ENCODE data around the gene UBXN6.

Gene UBXN6

DNA sequence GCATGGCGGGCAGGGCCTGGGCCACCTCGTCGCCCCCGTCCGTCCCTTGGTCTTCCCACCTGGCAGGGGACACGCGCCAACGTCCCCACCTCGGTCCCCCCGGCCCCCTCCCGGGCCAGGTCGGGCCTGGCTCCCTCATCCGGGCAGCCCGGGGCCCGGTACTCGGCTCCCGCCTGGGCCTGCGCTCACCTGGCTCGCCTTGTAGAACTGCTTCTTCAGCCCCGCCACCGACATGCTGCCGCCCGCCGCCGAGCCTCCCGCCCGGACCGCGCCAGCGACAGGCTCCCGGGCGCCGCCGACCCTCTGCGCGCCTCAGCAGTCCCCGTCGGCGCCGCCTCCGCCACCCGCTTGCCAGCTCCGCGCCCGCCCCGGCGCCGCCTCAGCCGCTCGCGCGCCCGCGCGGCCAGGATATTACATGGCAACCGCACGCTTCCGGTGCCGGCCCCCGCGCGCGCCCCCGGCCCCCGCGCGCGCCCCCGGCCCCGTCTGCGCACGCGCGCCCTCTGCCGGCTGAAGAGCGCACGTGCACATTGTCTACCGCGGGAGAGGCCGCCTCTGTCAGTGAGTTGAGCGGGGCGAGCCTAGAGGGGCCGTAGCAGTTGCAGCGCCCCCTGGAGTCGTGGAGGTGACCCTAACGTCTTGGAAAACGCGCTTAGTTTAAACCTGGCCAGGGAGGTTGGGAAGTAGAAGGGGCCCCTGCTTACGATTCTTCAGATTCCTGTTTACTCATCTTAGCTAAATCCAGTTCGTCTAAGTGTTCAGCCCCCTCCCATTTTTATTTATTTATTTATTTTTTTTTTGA lies 57.3 kb downstream of the UBXN6 start, which contains the start of gene SH3GL1:
Gene SH3GL1, minus strand, starts transcription at position 413 of the 802 bp plus-strand sequence. Its CDS starts 179 bp downstream, at position 234.
- Histone ChIP-seq H3K27me3 (replicated peaks) (no peaks in the 10 kb centered on the region), H3K4me3 (ENCODE audit: low read depth, low read length) (peak within 1 kb of the TSS; percentile 88), H3K36me3 (replicated peaks) (peaks cover 6% of the 10 kb centered on the region), H3K27ac (peak within 1 kb of the TSS; percentile 78)
- peak; percentile 76 for DNase-seq
- TF ChIP-seq CTCF (IDR thresholded peaks at IDR 0.05; ENCODE audit: low read depth, low read length, missing control alignments): peak; percentile 89
- in situ Hi-C loops (cut with HindIII; ENCODE audit: low pct_ligation_motif_present, low sequenced_read_pairs): no loop called here

DNA sequence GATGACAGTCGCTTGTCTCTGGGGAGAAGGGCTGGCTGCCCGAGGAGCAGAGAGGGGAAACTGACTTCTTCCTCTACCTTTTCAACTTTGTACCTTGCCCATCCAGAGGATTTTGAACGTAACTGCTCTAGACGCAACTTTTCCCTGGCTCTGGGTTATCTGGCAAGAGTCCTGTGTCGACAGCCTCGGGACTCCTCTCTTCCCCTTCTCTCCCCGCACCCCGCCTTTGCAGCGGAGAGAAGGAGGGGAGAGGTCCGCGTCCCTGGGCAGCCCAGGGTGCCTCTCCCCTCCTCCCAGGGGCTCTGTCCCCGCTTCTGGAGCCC lies 57.8 kb downstream of the UBXN6 start:
- Histone ChIP-seq H3K27me3 (replicated peaks) (no peaks in the 10 kb centered on the region), H3K36me3 (replicated peaks) (peaks cover 12% of the 10 kb centered on the region), H3K27ac (peak overlapping the region; percentile 78), H3K4me3 (ENCODE audit: low read depth, low read length) (peak overlapping the region; percentile 88)
- in situ Hi-C loops (cut with HindIII; ENCODE audit: low pct_ligation_motif_present, low sequenced_read_pairs): no loop called here
- no peak for TF ChIP-seq CTCF (IDR thresholded peaks at IDR 0.05; ENCODE audit: low read depth, low read length, missing control alignments)
- DNase-seq: no peak

DNA sequence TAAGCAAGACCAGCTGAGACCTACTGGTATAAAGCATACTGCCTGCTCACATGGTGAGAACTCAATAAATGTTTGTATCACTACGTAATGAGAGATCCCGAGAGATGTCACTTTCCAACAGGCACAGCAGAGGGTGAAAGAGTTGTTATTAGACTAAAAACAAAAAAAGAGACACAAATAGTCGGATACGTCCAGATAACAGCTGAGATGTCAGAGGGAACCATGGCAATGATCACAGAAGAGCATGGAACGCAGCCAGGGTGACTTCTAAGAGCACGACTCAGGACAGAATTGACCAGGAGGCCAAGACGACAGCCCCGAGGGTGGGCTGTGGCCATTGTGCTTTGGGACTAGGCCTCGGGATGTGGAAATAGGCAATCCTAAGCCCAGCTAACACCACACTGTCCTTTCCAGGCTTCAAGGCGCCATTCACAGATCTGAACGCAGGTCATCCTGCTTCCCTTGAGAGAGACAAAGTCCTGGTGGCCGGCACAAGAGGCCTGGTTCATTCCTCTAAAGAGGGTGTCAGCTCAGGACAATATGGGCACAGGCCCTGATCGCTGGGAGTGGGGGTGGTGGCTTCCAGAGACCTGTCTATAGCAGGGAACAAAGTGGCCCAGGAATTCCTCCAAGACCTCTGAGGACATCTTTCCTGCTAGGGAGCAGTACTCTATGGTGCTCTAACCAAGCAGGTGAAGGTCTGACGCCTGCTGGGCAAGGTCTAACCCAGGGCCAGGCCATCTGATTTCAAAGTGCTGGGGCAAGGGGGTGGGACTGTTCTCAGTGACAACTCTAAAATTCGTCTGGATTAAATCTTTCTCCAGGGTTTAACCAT lies 60.4 kb downstream of the UBXN6 start:
- peaks cover 17% of the 10 kb centered on the region for H3K36me3 ChIP-seq (replicated peaks)
- H3K27me3 ChIP-seq (replicated peaks): no peaks in the 10 kb centered on the region
- H3K4me3 ChIP-seq (ENCODE audit: low read depth, low read length): no peak overlapping the region
- no peak overlapping the region for H3K27ac ChIP-seq
- in situ Hi-C loops (cut with HindIII; ENCODE audit: low pct_ligation_motif_present, low sequenced_read_pairs): no loop called here
- DNase-seq: no peak
- TF ChIP-seq CTCF (IDR thresholded peaks at IDR 0.05; ENCODE audit: low read depth, low read length, missing control alignments): no peak
